GM23338 (cell line): Measurements from ENCODE around the gene PTPRN2. TPM values are rescaled to one million over a fixed set of nuclear protein-coding genes. Genes with fewer than 3 reads are reported as not detected.
A peak's percentile ranks its signal among the peaks of the same experiment; 100 is the strongest.

Experiments used
- ATAC-seq: fragments of 200-7000 bp; cut with Tn5 transposase; 3 replicates; pipeline ENCODE4 v1.9.1; 2020
- DNase-seq: peaks from one replicate; pipeline ENCODE4 v3.0.0-alpha.2; 2015; ENCODE audit warnings: low spot score
- H2AFZ ChIP-seq: fragments of 200-600 bp; sonication (generic); 2 replicates; pipeline ENCODE4 v1.8.0; 2016; ENCODE audit warnings: antibody characterized with exemption, mild to moderate bottlenecking, moderate library complexity
- H3F3A ChIP-seq: fragments of 200-600 bp; sonication (generic); replicated peaks from 2 replicates; pipeline ENCODE4 v1.8.0; 2017; ENCODE audit warnings: antibody characterized with exemption, mixed run types, low read depth
- H3K27ac ChIP-seq: fragments of 200-600 bp; sonication (generic); 2 replicates; pipeline ENCODE4 v1.6.1; 2016; ENCODE audit warnings: low read depth
- H3K27me3 ChIP-seq: fragments of 200-600 bp; sonication (generic); 2 replicates; pipeline ENCODE4 v1.8.0; 2016; ENCODE audit warnings: mild to moderate bottlenecking, mixed run types, moderate library complexity; ENCODE audit not compliant: insufficient read depth
- H3K36me3 ChIP-seq: fragments of 200-600 bp; sonication (generic); 2 replicates; pipeline ENCODE4 v1.8.0; 2016; ENCODE audit warnings: mild to moderate bottlenecking; ENCODE audit not compliant: insufficient read depth
- H3K4me1 ChIP-seq: fragments of 200-600 bp; sonication (generic); 2 replicates; pipeline ENCODE4 v1.8.0; 2016; ENCODE audit warnings: mild to moderate bottlenecking, moderate library complexity; ENCODE audit not compliant: insufficient read depth
- H3K4me2 ChIP-seq: fragments of 200-600 bp; sonication (generic); 2 replicates; pipeline ENCODE4 v1.7.1; 2017; ENCODE audit warnings: mixed run types
- H3K4me3 ChIP-seq: fragments of 200-600 bp; sonication (generic); 2 replicates; pipeline ENCODE4 v1.6.1; 2016; ENCODE audit warnings: mixed run types
- H3K79me2 ChIP-seq: fragments of 200-600 bp; sonication (generic); replicated peaks from 2 replicates; pipeline ENCODE4 v1.8.0; 2017; ENCODE audit warnings: mild to moderate bottlenecking; ENCODE audit not compliant: insufficient read depth
- H3K9me2 ChIP-seq: fragments of 200-600 bp; sonication (generic); 2 replicates; pipeline ENCODE4 v1.8.0; 2017; ENCODE audit not compliant: insufficient read depth
- H4K20me1 ChIP-seq: fragments of 200-600 bp; sonication (generic); replicated peaks from 2 replicates; pipeline ENCODE4 v1.8.0; 2017; ENCODE audit warnings: mild to moderate bottlenecking; ENCODE audit not compliant: insufficient read depth
- H3K27ac Mint-ChIP-seq: 2 replicates; pipeline ENCODE4 v1.8.0; 2020; ENCODE audit warnings: inconsistent platforms, mild to moderate bottlenecking, moderate library complexity, mixed read lengths
- H3K27me3 Mint-ChIP-seq: 3 replicates; pipeline ENCODE4 v1.8.0; 2022; ENCODE audit warnings: low read depth, mild to moderate bottlenecking, moderate library complexity, mixed read lengths, inconsistent platforms; ENCODE audit not compliant: insufficient read depth, poor library complexity
- H3K36me3 Mint-ChIP-seq: 3 replicates; pipeline ENCODE4 v1.8.0; 2021; ENCODE audit warnings: low read depth, mild to moderate bottlenecking, inconsistent platforms, moderate library complexity, mixed read lengths
- H3K4me1 Mint-ChIP-seq: 3 replicates; pipeline ENCODE4 v1.8.0; 2020; ENCODE audit warnings: mild to moderate bottlenecking, inconsistent platforms, mixed read lengths
- H3K4me3 Mint-ChIP-seq: 3 replicates; pipeline ENCODE4 v1.8.0; 2021; ENCODE audit warnings: moderate library complexity, mild to moderate bottlenecking, inconsistent platforms, mixed read lengths
- H3K9me3 Mint-ChIP-seq: 3 replicates; pipeline ENCODE4 v1.8.0; 2020; ENCODE audit warnings: moderate library complexity, mild to moderate bottlenecking, inconsistent platforms, mixed read lengths
- CREB1 ChIP-seq: fragments of 250-450 bp; sonication (Bioruptor Pico); IDR thresholded peaks from 2 replicates; pipeline ENCODE4 v1.5.0; 2020; ENCODE audit warnings: low read depth, mild to moderate bottlenecking, moderate library complexity
- EZH2 ChIP-seq: fragments of 200-600 bp; sonication (generic); IDR thresholded peaks from one replicate; pipeline ENCODE4 v1.8.0; 2017; ENCODE audit warnings: antibody characterized with exemption, mild to moderate bottlenecking, low read depth; ENCODE audit not compliant: unreplicated experiment
- JUNB ChIP-seq: IDR thresholded peaks from one replicate; pipeline ENCODE4 v1.6.1; 2016; ENCODE audit warnings: antibody characterized with exemption; ENCODE audit not compliant: unreplicated experiment
- POLR2AphosphoS5 ChIP-seq: IDR thresholded peaks from 2 replicates; pipeline ENCODE4 v1.6.1; 2016; ENCODE audit warnings: antibody characterized with exemption, low read depth
- ZNF114 ChIP-seq: fragments of 250-450 bp; sonication (Bioruptor Pico); IDR thresholded peaks from 2 replicates; pipeline ENCODE4 v1.5.0; 2020; ENCODE audit warnings: mild to moderate bottlenecking, moderate library complexity
- ZNF331 ChIP-seq: fragments of 250-450 bp; sonication (Bioruptor Pico); IDR thresholded peaks from 2 replicates; pipeline ENCODE4 v1.5.0; 2020; ENCODE audit warnings: low read depth, mild to moderate bottlenecking, moderate library complexity
- polyA plus RNA-seq: library from polyadenylated mRNA; unstranded; fragments of >200 nt; fragmentation: Nextera tagmentation; extraction: Ambion mirVana; gene quantifications from 2 replicates; pipeline ENCODE4 v1.2.1, GENCODE V29; 2016
- total RNA-seq: library from RNA; depleted of rRNA; stranded (reverse); fragments of >200 nt; shearing (Covaris generic); gene quantifications from 2 replicates; pipeline ENCODE4 v1.2.3, GENCODE V29; 2014
- TF ChIP-seq, protein P1 (sequence below): IDR thresholded peaks from one replicate; pipeline ENCODE4 v1.6.1; 2018; ENCODE audit warnings: antibody characterized with exemption; ENCODE audit not compliant: unreplicated experiment
- TF ChIP-seq, protein P2 (sequence below): IDR thresholded peaks from 2 replicates; pipeline ENCODE4 v1.6.1; 2016; ENCODE audit warnings: antibody characterized with exemption
- TF ChIP-seq, protein P3 (sequence below): fragments of 250-450 bp; sonication (Bioruptor Pico); IDR thresholded peaks from 2 replicates; pipeline ENCODE4 v1.5.0; 2020; ENCODE audit warnings: mild to moderate bottlenecking, moderate library complexity

Gene PTPRN2
- total and polyA plus RNA-seq, 2 experiments from 2014 or later: 0.87 to 4.0 TPM

DNA sequence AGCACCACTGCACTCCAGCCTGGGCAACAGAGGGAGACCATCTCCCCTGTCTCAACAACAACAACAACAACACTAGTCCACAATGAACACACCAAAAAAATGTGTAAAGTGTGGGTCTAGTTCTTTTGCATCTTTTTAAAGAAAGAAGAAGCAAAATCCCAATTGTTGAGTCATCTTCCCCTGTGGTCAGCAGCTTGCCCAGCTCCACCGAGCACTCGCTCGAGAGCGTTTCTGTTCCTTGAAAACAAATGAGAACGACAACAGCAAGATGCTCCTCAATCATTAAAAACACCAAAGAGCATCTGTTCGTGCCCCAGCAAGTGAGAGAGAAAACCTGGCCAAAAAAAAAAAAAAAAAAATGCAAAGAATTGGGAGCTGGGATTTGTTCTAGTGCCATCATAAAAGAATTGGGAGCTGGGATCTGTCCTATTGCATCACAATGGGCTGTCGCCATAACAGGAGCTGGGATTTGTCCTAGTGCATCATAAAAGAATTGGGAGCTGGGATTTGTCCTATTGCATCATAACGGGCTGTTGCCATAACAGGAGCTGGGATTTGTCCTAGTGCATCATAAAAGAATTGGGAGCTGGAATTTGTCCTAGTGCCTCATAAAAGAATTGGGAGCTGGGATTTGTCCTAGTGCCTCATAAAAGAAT lies 118.1 kb downstream of the PTPRN2 start:
- ATAC-seq (no peak), DNase-seq (peak; percentile 63)
- H3K4me1 Mint-ChIP-seq: peaks cover 44% of the 10 kb centered on the region
- H3K4me3 Mint-ChIP-seq: no peak overlapping the region
- Histone ChIP-seq H4K20me1 (no peaks in the 10 kb centered on the region), H3K4me2 (peak overlapping the region; percentile 67; the same call in 1 of the 2 replicates), H3K36me3 (no peaks in the 10 kb centered on the region), H3K79me2 (no peaks in the 10 kb centered on the region), H3K4me1 (peaks cover 32% of the 10 kb centered on the region), H3K4me3 (no peak overlapping the region), H3K27me3 (no peaks in the 10 kb centered on the region), H3K9me2 (no peaks in the 10 kb centered on the region), H3F3A (0 out of 2 replicates have a peak, but pooled peaks cover 5% of the 10 kb centered on the region), H3K27ac (peak overlapping the region; percentile 94), H2AFZ (no peak overlapping the region)
- TF ChIP-seq CREB1 (CRISPR knock-in tag): peak; percentile 18; the same call in 1 of the 2 replicates
- TF ChIP-seq, protein P1, sequence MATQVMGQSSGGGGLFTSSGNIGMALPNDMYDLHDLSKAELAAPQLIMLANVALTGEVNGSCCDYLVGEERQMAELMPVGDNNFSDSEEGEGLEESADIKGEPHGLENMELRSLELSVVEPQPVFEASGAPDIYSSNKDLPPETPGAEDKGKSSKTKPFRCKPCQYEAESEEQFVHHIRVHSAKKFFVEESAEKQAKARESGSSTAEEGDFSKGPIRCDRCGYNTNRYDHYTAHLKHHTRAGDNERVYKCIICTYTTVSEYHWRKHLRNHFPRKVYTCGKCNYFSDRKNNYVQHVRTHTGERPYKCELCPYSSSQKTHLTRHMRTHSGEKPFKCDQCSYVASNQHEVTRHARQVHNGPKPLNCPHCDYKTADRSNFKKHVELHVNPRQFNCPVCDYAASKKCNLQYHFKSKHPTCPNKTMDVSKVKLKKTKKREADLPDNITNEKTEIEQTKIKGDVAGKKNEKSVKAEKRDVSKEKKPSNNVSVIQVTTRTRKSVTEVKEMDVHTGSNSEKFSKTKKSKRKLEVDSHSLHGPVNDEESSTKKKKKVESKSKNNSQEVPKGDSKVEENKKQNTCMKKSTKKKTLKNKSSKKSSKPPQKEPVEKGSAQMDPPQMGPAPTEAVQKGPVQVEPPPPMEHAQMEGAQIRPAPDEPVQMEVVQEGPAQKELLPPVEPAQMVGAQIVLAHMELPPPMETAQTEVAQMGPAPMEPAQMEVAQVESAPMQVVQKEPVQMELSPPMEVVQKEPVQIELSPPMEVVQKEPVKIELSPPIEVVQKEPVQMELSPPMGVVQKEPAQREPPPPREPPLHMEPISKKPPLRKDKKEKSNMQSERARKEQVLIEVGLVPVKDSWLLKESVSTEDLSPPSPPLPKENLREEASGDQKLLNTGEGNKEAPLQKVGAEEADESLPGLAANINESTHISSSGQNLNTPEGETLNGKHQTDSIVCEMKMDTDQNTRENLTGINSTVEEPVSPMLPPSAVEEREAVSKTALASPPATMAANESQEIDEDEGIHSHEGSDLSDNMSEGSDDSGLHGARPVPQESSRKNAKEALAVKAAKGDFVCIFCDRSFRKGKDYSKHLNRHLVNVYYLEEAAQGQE: peak; percentile 24
- TF ChIP-seq, protein P2, sequence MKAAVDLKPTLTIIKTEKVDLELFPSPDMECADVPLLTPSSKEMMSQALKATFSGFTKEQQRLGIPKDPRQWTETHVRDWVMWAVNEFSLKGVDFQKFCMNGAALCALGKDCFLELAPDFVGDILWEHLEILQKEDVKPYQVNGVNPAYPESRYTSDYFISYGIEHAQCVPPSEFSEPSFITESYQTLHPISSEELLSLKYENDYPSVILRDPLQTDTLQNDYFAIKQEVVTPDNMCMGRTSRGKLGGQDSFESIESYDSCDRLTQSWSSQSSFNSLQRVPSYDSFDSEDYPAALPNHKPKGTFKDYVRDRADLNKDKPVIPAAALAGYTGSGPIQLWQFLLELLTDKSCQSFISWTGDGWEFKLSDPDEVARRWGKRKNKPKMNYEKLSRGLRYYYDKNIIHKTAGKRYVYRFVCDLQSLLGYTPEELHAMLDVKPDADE: no peak
- no peak overlapping the region; the same call in 1 of the 2 replicates for H3K27ac Mint-ChIP-seq
- H3K9me3 Mint-ChIP-seq: peaks cover 88% of the 10 kb centered on the region
- H3K36me3 Mint-ChIP-seq: peaks cover 25% of the 10 kb centered on the region
- peaks cover 7% of the 10 kb centered on the region for H3K27me3 Mint-ChIP-seq

DNA sequence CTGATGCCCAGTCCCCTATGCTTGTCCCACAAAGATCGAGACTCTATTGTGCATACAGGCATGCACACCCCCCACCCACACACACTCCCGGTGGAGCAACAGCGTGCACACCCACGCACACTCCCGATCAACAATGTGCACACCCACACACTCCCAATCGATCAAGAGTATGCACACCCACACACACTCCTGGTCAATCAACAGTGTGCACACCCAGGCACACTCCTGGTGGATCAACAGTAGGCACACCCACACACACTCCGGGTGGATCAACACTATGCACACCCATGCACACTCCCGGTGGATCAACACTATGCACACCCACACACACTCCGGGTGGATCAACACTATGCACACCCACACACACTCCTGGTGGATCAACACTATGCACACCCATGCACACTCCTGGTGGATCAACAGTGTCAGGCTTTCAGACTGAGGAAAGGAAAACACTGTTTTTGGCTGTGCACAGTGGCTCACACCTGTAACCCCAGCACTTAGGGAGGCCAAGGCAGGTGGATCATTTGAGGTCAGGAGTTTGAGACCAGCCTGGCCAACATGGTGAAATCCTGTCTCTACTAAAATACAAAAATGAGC lies 118.8 kb downstream of the PTPRN2 start:
- H3K36me3 Mint-ChIP-seq: peaks cover 18% of the 10 kb centered on the region
- H3K4me3 ChIP-seq: peak overlapping the region; percentile 21; the same call in 1 of the 2 replicates
- H3K27ac ChIP-seq: peak overlapping the region; percentile 94
- H3K4me2 ChIP-seq: peak overlapping the region; percentile 67
- H3K36me3 ChIP-seq: no peaks in the 10 kb centered on the region
- peaks cover 39% of the 10 kb centered on the region for H3K4me1 Mint-ChIP-seq
- H3K4me1 ChIP-seq: peaks cover 32% of the 10 kb centered on the region
- no peak overlapping the region for H2AFZ ChIP-seq
- 0 out of 2 replicates have a peak, but pooled peaks cover 5% of the 10 kb centered on the region for H3F3A ChIP-seq
- H3K9me2 ChIP-seq: no peaks in the 10 kb centered on the region
- H3K79me2 ChIP-seq: no peaks in the 10 kb centered on the region
- peaks cover 82% of the 10 kb centered on the region for H3K9me3 Mint-ChIP-seq
- H3K27me3 Mint-ChIP-seq: peaks cover 7% of the 10 kb centered on the region
- ATAC-seq (no peak), DNase-seq (no peak)
- H4K20me1 ChIP-seq: no peaks in the 10 kb centered on the region
- no peak overlapping the region; the same call in 1 of the 2 replicates for H3K27ac Mint-ChIP-seq
- H3K4me3 Mint-ChIP-seq: no peak overlapping the region; the same call in 2 of the 3 replicates
- H3K27me3 ChIP-seq: no peaks in the 10 kb centered on the region
- TF ChIP-seq ZNF331: no peak
- TF ChIP-seq JUNB: no peak
- no peak for TF ChIP-seq POLR2AphosphoS5
- TF ChIP-seq CREB1 (CRISPR knock-in tag): no peak
- TF ChIP-seq EZH2: no peak
- TF ChIP-seq, protein P3, sequence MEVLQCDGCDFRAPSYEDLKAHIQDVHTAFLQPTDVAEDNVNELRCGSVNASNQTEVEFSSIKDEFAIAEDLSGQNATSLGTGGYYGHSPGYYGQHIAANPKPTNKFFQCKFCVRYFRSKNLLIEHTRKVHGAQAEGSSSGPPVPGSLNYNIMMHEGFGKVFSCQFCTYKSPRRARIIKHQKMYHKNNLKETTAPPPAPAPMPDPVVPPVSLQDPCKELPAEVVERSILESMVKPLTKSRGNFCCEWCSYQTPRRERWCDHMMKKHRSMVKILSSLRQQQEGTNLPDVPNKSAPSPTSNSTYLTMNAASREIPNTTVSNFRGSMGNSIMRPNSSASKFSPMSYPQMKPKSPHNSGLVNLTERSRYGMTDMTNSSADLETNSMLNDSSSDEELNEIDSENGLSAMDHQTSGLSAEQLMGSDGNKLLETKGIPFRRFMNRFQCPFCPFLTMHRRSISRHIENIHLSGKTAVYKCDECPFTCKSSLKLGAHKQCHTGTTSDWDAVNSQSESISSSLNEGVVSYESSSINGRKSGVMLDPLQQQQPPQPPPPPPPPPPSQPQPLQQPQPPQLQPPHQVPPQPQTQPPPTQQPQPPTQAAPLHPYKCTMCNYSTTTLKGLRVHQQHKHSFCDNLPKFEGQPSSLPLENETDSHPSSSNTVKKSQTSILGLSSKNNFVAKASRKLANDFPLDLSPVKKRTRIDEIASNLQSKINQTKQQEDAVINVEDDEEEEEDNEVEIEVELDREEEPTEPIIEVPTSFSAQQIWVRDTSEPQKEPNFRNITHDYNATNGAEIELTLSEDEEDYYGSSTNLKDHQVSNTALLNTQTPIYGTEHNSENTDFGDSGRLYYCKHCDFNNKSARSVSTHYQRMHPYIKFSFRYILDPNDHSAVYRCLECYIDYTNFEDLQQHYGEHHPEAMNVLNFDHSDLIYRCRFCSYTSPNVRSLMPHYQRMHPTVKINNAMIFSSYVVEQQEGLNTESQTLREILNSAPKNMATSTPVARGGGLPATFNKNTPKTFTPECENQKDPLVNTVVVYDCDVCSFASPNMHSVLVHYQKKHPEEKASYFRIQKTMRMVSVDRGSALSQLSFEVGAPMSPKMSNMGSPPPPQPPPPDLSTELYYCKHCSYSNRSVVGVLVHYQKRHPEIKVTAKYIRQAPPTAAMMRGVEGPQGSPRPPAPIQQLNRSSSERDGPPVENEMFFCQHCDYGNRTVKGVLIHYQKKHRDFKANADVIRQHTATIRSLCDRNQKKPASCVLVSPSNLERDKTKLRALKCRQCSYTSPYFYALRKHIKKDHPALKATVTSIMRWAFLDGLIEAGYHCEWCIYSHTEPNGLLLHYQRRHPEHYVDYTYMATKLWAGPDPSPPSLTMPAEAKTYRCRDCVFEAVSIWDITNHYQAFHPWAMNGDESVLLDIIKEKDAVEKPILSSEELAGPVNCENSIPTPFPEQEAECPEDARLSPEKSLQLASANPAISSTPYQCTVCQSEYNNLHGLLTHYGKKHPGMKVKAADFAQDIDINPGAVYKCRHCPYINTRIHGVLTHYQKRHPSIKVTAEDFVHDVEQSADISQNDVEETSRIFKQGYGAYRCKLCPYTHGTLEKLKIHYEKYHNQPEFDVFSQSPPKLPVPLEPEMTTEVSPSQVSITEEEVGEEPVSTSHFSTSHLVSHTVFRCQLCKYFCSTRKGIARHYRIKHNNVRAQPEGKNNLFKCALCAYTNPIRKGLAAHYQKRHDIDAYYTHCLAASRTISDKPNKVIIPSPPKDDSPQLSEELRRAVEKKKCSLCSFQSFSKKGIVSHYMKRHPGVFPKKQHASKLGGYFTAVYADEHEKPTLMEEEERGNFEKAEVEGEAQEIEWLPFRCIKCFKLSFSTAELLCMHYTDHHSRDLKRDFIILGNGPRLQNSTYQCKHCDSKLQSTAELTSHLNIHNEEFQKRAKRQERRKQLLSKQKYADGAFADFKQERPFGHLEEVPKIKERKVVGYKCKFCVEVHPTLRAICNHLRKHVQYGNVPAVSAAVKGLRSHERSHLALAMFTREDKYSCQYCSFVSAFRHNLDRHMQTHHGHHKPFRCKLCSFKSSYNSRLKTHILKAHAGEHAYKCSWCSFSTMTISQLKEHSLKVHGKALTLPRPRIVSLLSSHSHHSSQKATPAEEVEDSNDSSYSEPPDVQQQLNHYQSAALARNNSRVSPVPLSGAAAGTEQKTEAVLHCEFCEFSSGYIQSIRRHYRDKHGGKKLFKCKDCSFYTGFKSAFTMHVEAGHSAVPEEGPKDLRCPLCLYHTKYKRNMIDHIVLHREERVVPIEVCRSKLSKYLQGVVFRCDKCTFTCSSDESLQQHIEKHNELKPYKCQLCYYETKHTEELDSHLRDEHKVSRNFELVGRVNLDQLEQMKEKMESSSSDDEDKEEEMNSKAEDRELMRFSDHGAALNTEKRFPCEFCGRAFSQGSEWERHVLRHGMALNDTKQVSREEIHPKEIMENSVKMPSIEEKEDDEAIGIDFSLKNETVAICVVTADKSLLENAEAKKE (CRISPR knock-in tag): no peak
- TF ChIP-seq ZNF114 (CRISPR knock-in tag): no peak
